IPS-NIHi11 (cell line): ENCODE measurements around the gene HOXA4.

Experiments
- DNase-seq: peaks from one replicate; pipeline ENCODE4 v3.0.0; 2012; ENCODE audit warnings: mixed read lengths, low spot score

The HOXA4 gene

GRCh38 chr7:27130540-27131389 lies at the start of gene HOXA4:
TSS of gene HOXA4 (minus strand) at chr7:27130757. CDS start at chr7:27130733, 24 bp downstream.
- peak; percentile 84 for DNase-seq

- peak; percentile 84 for DNase-seq
These were observed 49.2 kb upstream of the HOXA4 start for GRCh38 chr7:27179503-27180430.

- DNase-seq = no peak
These were observed 48.5 kb upstream of the HOXA4 start for GRCh38 chr7:27179030-27179429.

- no peak for DNase-seq
These were observed 47.8 kb upstream of the HOXA4 start for GRCh38 chr7:27178366-27178765.

GRCh38 chr7:27177795-27178320 lies 47.3 kb upstream of the HOXA4 start:
- no peak for DNase-seq

GRCh38 chr7:27176962-27177794 lies 46.6 kb upstream of the HOXA4 start:
- no peak for DNase-seq

GRCh38 chr7:27176524-27176845 lies 45.9 kb upstream of the HOXA4 start:
- no peak for DNase-seq

GRCh38 chr7:27175626-27176523 lies 45.3 kb upstream of the HOXA4 start:
- DNase-seq = peak; percentile 10

GRCh38 chr7:27174874-27175625 lies 44.5 kb upstream of the HOXA4 start:
- peak; percentile 12 for DNase-seq

GRCh38 chr7:27173956-27174873 lies 43.7 kb upstream of the HOXA4 start, which contains the start of gene HOXA10:
TSS of gene HOXA10 (minus strand) at chr7:27174320. CDS start at chr7:27174306, 14 bp downstream.
- peak; percentile 33 for DNase-seq

GRCh38 chr7:27173511-27173955 lies 43.0 kb upstream of the HOXA4 start:
- DNase-seq = peak; percentile 39

GRCh38 chr7:27172823-27173510 lies 42.4 kb upstream of the HOXA4 start:
- peak; percentile 22 for DNase-seq

GRCh38 chr7:27172315-27172774 lies 41.8 kb upstream of the HOXA4 start:
- DNase-seq = no peak

- no peak for DNase-seq
These were observed 41.2 kb upstream of the HOXA4 start for GRCh38 chr7:27171637-27172314.

- DNase-seq = no peak
These were observed 40.7 kb upstream of the HOXA4 start for GRCh38 chr7:27171325-27171636.

GRCh38 chr7:27170426-27171324 lies 40.1 kb upstream of the HOXA4 start:
- no peak for DNase-seq
